ENCODE measurements around the gene HIRA.

DNA sequence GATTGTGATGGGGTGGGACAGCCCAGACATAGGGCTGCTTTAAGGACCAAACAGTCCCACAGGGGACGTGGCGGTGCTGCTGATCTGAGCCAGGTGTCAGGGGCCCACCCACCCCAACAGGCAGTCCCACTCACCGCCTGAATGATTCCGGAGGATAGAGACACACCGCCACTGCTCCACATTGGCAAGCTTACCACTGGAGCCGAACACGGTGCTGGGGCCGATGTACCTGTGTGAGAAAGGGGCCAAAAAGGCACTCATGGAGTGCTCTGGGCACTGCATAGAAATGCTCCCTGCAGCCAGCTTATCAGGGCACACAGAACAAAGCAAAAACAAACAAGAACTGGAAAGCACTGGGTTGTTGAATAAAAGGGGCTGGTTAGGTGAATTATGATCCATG lies 25.9 kb downstream of the HIRA start:
- TF ChIP-seq, protein P1, sequence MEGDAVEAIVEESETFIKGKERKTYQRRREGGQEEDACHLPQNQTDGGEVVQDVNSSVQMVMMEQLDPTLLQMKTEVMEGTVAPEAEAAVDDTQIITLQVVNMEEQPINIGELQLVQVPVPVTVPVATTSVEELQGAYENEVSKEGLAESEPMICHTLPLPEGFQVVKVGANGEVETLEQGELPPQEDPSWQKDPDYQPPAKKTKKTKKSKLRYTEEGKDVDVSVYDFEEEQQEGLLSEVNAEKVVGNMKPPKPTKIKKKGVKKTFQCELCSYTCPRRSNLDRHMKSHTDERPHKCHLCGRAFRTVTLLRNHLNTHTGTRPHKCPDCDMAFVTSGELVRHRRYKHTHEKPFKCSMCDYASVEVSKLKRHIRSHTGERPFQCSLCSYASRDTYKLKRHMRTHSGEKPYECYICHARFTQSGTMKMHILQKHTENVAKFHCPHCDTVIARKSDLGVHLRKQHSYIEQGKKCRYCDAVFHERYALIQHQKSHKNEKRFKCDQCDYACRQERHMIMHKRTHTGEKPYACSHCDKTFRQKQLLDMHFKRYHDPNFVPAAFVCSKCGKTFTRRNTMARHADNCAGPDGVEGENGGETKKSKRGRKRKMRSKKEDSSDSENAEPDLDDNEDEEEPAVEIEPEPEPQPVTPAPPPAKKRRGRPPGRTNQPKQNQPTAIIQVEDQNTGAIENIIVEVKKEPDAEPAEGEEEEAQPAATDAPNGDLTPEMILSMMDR (IDR thresholded peaks at IDR 0.05; ENCODE audit: insufficient read depth, low read length, poor library complexity, severe bottlenecking), result no peak
- no peak for TF ChIP-seq EZH2phosphoT487 (conservative IDR thresholded peaks at IDR 0.05; ENCODE audit: low read length)
